HepG2 (cell line): Measurements from ENCODE around the gene ABHD17C. TPM values are rescaled to one million over a fixed set of nuclear protein-coding genes. Genes with fewer than 3 reads are reported as not detected.

Experiments
- ATAC-seq: fragments of 200-7000 bp; cut with Tn5 transposase; 3 replicates; pipeline ENCODE4 v1.9.1; 2020; ENCODE audit warnings: mild to moderate bottlenecking, moderate library complexity
- BruUV-seq: library from RNA; stranded (reverse); fragments of 400-500 nt; replicated peaks from 2 replicates; lab custom pipeline; 2021; lab: Mats Ljungman, UMichigan
- CTCF ChIA-PET: fragments of 300-600 bp; formaldehyde crosslinking; extraction: SDS; loops from one replicate; lab custom pipeline; 2021; ENCODE audit warnings: low total read pairs, inconsistent platforms, low intra/inter-chr PET ratio; lab: Yijun Ruan, JAX
- POLR2A ChIA-PET: fragments of 350-600 bp; sonication (Branson Sonifier 250); formaldehyde crosslinking; loops from one replicate; lab custom pipeline; 2020; ENCODE audit warnings: antibody characterized with exemption, inconsistent platforms; lab: Yijun Ruan, JAX
- DNase-seq: peaks from one replicate; pipeline ENCODE4 v3.0.0-alpha.2; 2015; ENCODE audit warnings: low spot score
- FAIRE-seq: peaks from 3 replicates; lab custom pipeline; 2011; peaks lifted over from hg19 to GRCh38; lab: Jason Lieb, UNC
- H2AFZ ChIP-seq: one replicate; pipeline ENCODE4 v1.6.1; 2011; ENCODE audit warnings: low read length, inconsistent platforms
- H3K27ac ChIP-seq: fragments of 300-600 bp; 3 replicates; pipeline ENCODE4 v1.8.0; 2011; ENCODE audit warnings: mixed run types, mild to moderate bottlenecking, mixed read lengths, low read length, inconsistent platforms; ENCODE audit not compliant: insufficient read depth; ENCODE audit errors: extremely low read length
- H3K27me3 ChIP-seq, 2 experiments: fragments of 200-600 bp in 1 of 2; 2 replicates in 1 of 2; 3 replicates in 1 of 2; pipeline versions ENCODE4 v1.6.0 to v1.8.0; 2011; ENCODE audit warnings: low read length in 2 of 2, mild to moderate bottlenecking in 2 of 2, moderate library complexity in 2 of 2, inconsistent platforms in 1 of 2; ENCODE audit not compliant: insufficient read depth in 2 of 2, control insufficient read depth in 1 of 2
- H3K36me3 ChIP-seq, 2 experiments: fragments of 200-600 bp in 1 of 2; replicated peaks in 1 of 2; 2 replicates in 1 of 2; 3 replicates in 1 of 2; pipeline versions ENCODE4 v1.5.1 to v1.8.0; 2011; ENCODE audit warnings: low read length in 2 of 2, inconsistent platforms in 1 of 2; ENCODE audit not compliant: insufficient read depth in 2 of 2, control insufficient read depth in 1 of 2
- H3K4me1 ChIP-seq: 2 replicates; pipeline ENCODE4 v1.5.1; 2012; ENCODE audit warnings: low read length, inconsistent platforms; ENCODE audit not compliant: insufficient read depth
- H3K4me2 ChIP-seq: 2 replicates; pipeline ENCODE4 v1.6.0; 2011; ENCODE audit warnings: low read depth, low read length, inconsistent platforms
- H3K4me3 ChIP-seq, 3 experiments: fragments of 200-600 bp in 1 of 3; sonication (generic), shearing (Covaris generic) in 1 of 3; replicated peaks in 1 of 3; 2 replicates each; pipeline ENCODE4 v1.5.1; 2011 to 2016; ENCODE audit warnings: low read length in 3 of 3, inconsistent platforms in 2 of 3, low read depth in 2 of 3, mild to moderate bottlenecking in 2 of 3, control low read depth in 1 of 3, mixed read lengths in 1 of 3; ENCODE audit not compliant: insufficient read depth in 1 of 3
- H3K79me2 ChIP-seq: one replicate; pipeline ENCODE4 v1.6.1; 2011; ENCODE audit warnings: low read length, inconsistent platforms; ENCODE audit not compliant: insufficient read depth
- H3K9ac ChIP-seq: 2 replicates; pipeline ENCODE4 v1.6.0; 2011; ENCODE audit warnings: mild to moderate bottlenecking, low read depth, low read length, inconsistent platforms; ENCODE audit not compliant: insufficient read depth
- H3K9me3 ChIP-seq: 2 replicates; pipeline ENCODE4 v1.5.1; 2012; ENCODE audit warnings: mild to moderate bottlenecking, low read length
- H4K20me1 ChIP-seq: 2 replicates; pipeline ENCODE4 v1.6.0; 2011; ENCODE audit warnings: inconsistent platforms, mild to moderate bottlenecking, low read length, moderate library complexity; ENCODE audit not compliant: insufficient read depth
- FOXK1 ChIP-seq: sonication (generic); formaldehyde crosslinking; IDR thresholded peaks from 2 replicates; pipeline ENCODE4 v1.4.0; 2020; ENCODE audit warnings: low read depth, missing genetic modification reagents, borderline replicate concordance
- FUBP1 ChIP-seq: sonication (generic); formaldehyde crosslinking; IDR thresholded peaks from 2 replicates; pipeline ENCODE4 v1.5.1; 2020; ENCODE audit warnings: missing genetic modification reagents, mild to moderate bottlenecking, borderline replicate concordance
- MXD4 ChIP-seq: IDR thresholded peaks from 2 replicates; pipeline ENCODE4 v1.6.1; 2016; ENCODE audit warnings: mild to moderate bottlenecking, missing biosample characterization, missing genetic modification reagents
- SRSF4 ChIP-seq: fragments of 200-400 bp; formaldehyde crosslinking; IDR thresholded peaks from one replicate; pipeline ENCODE4 v1.6.1; 2018; ENCODE audit warnings: mild to moderate bottlenecking, low read depth, low read length, moderate library complexity; ENCODE audit not compliant: poor library complexity, severe bottlenecking
- SSRP1 ChIP-seq: IDR thresholded peaks from 2 replicates; pipeline ENCODE4 v1.6.1; 2016; ENCODE audit warnings: control low read depth
- ZNF124 ChIP-seq: sonication (generic); formaldehyde crosslinking; IDR thresholded peaks from 2 replicates; pipeline ENCODE4 v1.4.0; 2020; ENCODE audit warnings: missing genetic modification reagents
- ZNF333 ChIP-seq: sonication (generic); formaldehyde crosslinking; IDR thresholded peaks from 2 replicates; pipeline ENCODE4 v1.4.0; 2020; ENCODE audit warnings: mild to moderate bottlenecking, missing genetic modification reagents, borderline replicate concordance
- ZNF407 ChIP-seq: sonication (generic); formaldehyde crosslinking; IDR thresholded peaks from one replicate; pipeline ENCODE4 v1.5.1; 2020; ENCODE audit warnings: mild to moderate bottlenecking, missing genetic modification reagents; ENCODE audit errors: not compliant biosample characterization
- ZNF512 ChIP-seq: sonication (generic); formaldehyde crosslinking; IDR thresholded peaks from 2 replicates; pipeline ENCODE4 v1.4.0; 2020; ENCODE audit warnings: mild to moderate bottlenecking, missing genetic modification reagents
- ZNF547 ChIP-seq: sonication (generic); formaldehyde crosslinking; IDR thresholded peaks from 2 replicates; pipeline ENCODE4 v1.5.1; 2020; ENCODE audit warnings: mild to moderate bottlenecking, missing genetic modification reagents
- WGBS: methylation state at CpG from one replicate; pipeline ENCODE4 v1.1.6; 2017; ENCODE audit warnings: low lambda C conversion rate; 5-methylcytosine and 5-hydroxymethylcytosine counted together
- in situ Hi-C: cut with HindIII; loops from 2 replicates; pipeline ENCODE4 v1.10.0; 2017; ENCODE audit warnings: low pct_unique_long_range_greater_than_20kb; ENCODE audit not compliant: extremely low pct_ligation_motif_present
- intact Hi-C: fragments of 100-400 bp; cut with micrococcal nuclease; formaldehyde crosslinking; loops from one replicate; pipeline ENCODE4 v1.10.0; 2022; ENCODE audit not compliant: unreplicated experiment
- polyA plus RNA-seq, 8 experiments: library from polyadenylated mRNA; depleted of rRNA in 3 of 8; stranded (reverse) in 7 of 8; unstranded in 1 of 8; fragments of >200 nt; fragmentation: Illumina TruSeq in 4 of 8; extraction: Trizol in 4 of 8; gene quantifications; 2 replicates each; pipeline versions ENCODE4 v1.2.1 to v1.2.3, GENCODE V29; 2011 to 2016; ENCODE audit warnings: low read depth in 4 of 8, missing spikeins in 1 of 8, mixed read lengths in 1 of 8; ENCODE audit not compliant: insufficient read depth in 1 of 8
- total RNA-seq, 5 experiments: library from RNA; depleted of rRNA; stranded (reverse); fragments of >200 nt; fragmentation: Illumina TruSeq; extraction: Trizol; gene quantifications; 2 replicates each; pipeline ENCODE4 v1.2.3, GENCODE V29; 2016; ENCODE audit warnings: low read depth in 1 of 5

ABHD17C gene
- total and polyA plus RNA-seq, 2 of the 13 experiments (the other 11 are each of a cell fraction or from before 2014, with no cell fraction given): 2.9 to 3.9 TPM

GRCh38 chr15:80758130-80758745, 63.1 kb downstream of the ABHD17C start (continued):
- TF ChIP-seq ZNF407 (no peak), ZNF547 (CRISPR knock-in tag) (no peak), FOXK1 (CRISPR knock-in tag) (no peak)

- no TSS peak for BruUV-seq
- in situ Hi-C loops: no loop called here
- no peaks in the 10 kb centered on the region for H3K27me3 ChIP-seq
- H3K4me3 ChIP-seq: no peak overlapping the region
- H3K4me2 ChIP-seq: no peak overlapping the region
- 55% methylated on average over 4 of the region's 4 CpGs for WGBS
- H3K9me3 ChIP-seq: no peaks in the 10 kb centered on the region
- TF ChIP-seq FUBP1 (CRISPR knock-in tag) (no peak), ZNF333 (CRISPR knock-in tag) (no peak), MXD4 (no peak), SRSF4 (no peak), ZNF512 (CRISPR knock-in tag) (no peak), SSRP1 (CRISPR knock-in tag) (no peak), ZNF124 (CRISPR knock-in tag) (no peak)
- TF ChIP-seq, all 625 proteins: peak for 0
- Histone ChIP-seq H3K9ac (no peak overlapping the region), H3K36me3 (no peaks in the 10 kb centered on the region), H3K79me2 (no peaks in the 10 kb centered on the region), H4K20me1 (no peaks in the 10 kb centered on the region), H2AFZ (no peak overlapping the region), H3K27ac (no peak overlapping the region), H3K4me1 (no peaks in the 10 kb centered on the region)
- CTCF ChIA-PET: no interaction called here
- FAIRE-seq: no peak
- DNase-seq: no peak
- POLR2A ChIA-PET: no interaction called here
- ATAC-seq: no peak
- intact Hi-C loops: no loop called here
Observed at GRCh38 chr15:80760960-80761359, 65.8 kb downstream of the ABHD17C start.
